Skeletal muscle tissue (tissue), 5 donors: ENCODE results near the gene ZNF565. TPM values are rescaled to one million over a fixed set of nuclear protein-coding genes. Genes with fewer than 3 reads are reported as not detected.
"Not testable (repeated sequence)": the region's sequence is repeated elsewhere in the genome, so short reads cannot be mapped to it uniquely, and the experiment has no call there.

ENCODE experiments used
- H3K27ac ChIP-seq: one replicate; pipeline ENCODE4 v1.7.0; 2013; ENCODE audit warnings: mild to moderate bottlenecking, low read depth, low read length, inconsistent platforms
- H3K27me3 ChIP-seq, 3 donors: one replicate each; pipeline ENCODE4 v1.7.0; 2013; ENCODE audit warnings: low read length in 3 of 3; ENCODE audit not compliant: control insufficient read depth in 3 of 3, insufficient read depth in 3 of 3
- H3K36me3 ChIP-seq, 3 donors: one replicate each; pipeline ENCODE4 v1.7.0; 2013; ENCODE audit warnings: low read length in 3 of 3; ENCODE audit not compliant: control insufficient read depth in 3 of 3, insufficient read depth in 3 of 3
- H3K4me1 ChIP-seq, 3 donors: one replicate each; pipeline ENCODE4 v1.7.0; 2013; ENCODE audit warnings: low read length in 3 of 3, mild to moderate bottlenecking in 3 of 3; ENCODE audit not compliant: control insufficient read depth in 3 of 3, insufficient read depth in 3 of 3
- H3K4me3 ChIP-seq, 3 donors: one replicate each; pipeline ENCODE4 v1.7.0; 2013; ENCODE audit warnings: low read length in 3 of 3
- H3K9ac ChIP-seq, 3 donors: one replicate each; pipeline ENCODE4 v1.7.0; 2013; ENCODE audit warnings: low read length in 3 of 3, mild to moderate bottlenecking in 3 of 3, moderate library complexity in 2 of 3, low read depth in 1 of 3
- H3K9me3 ChIP-seq, 3 donors: one replicate each; pipeline ENCODE4 v1.7.0; 2013; ENCODE audit warnings: low read length in 3 of 3; ENCODE audit not compliant: control insufficient read depth in 3 of 3
- small RNA-seq: library from RNA; depleted of rRNA; stranded (forward); fragments of <200 nt; gene quantifications from one replicate; pipeline ENCODE3, GENCODE V24; 2014
- total RNA-seq: library from RNA; depleted of rRNA; stranded (reverse); fragments of >200 nt; gene quantifications from one replicate; pipeline ENCODE4 v1.2.3, GENCODE V29; 2014
- donor health status: Osteomylitis.

Gene ZNF565
- total RNA-seq, 1 donor from 2014 or later = 9.4 TPM

DNA sequence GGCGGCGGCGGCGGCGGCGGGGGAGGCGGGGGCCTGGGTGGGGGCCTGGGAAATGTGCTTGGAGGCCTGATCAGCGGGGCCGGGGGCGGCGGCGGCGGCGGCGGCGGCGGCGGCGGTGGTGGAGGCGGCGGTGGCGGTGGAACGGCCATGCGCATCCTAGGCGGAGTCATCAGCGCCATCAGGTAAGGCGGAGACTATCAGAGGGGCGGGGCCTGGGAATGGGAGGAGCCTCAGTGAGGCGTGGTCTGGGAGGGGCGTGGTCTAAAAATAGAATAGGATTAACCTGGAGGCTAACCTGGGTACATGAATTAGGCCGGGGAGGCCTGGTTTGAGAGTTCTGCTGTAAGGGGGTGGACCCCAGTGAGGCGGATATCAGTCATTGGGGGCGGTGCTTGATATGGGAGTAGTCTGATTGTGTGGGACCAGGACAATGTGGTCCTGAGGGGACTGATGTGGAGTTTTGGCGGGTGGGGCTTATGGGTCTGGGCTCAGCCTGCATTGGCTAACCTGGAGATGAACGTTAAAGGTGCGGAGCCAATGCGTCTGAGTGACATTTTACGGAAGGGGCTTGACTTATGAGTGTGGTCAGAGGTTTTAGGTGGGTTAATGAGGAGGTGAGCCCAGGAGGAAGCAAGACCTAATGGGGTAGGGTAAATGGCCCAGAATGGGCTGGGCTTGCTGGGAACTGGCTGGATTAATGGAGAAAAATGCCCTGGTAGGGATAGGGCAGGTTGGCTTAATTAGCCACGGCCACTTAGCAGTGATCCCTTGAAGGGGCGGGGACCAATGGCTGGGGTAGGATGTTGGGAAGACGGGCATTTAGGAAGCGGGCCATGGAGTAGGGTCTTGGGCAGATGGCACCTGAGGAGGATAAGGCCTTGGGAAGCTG lies 73.2 kb downstream of the ZNF565 start:
- peaks cover 32 to 37% (median 34%) of the 10 kb centered on the region in 3 donors for H3K36me3 ChIP-seq
- no peaks in the 10 kb centered on the region for H3K9me3 ChIP-seq
- H3K27ac ChIP-seq = peak overlapping the region; percentile 100
- H3K9ac ChIP-seq = peak overlapping the region; percentile 100
- peaks cover 15 to 34% (median 17%) of the 10 kb centered on the region in 3 donors for H3K4me1 ChIP-seq
- H3K27me3 ChIP-seq = no peaks in the 10 kb centered on the region
- peak overlapping the region; percentile 91 to 99 (median 97) for H3K4me3 ChIP-seq

DNA sequence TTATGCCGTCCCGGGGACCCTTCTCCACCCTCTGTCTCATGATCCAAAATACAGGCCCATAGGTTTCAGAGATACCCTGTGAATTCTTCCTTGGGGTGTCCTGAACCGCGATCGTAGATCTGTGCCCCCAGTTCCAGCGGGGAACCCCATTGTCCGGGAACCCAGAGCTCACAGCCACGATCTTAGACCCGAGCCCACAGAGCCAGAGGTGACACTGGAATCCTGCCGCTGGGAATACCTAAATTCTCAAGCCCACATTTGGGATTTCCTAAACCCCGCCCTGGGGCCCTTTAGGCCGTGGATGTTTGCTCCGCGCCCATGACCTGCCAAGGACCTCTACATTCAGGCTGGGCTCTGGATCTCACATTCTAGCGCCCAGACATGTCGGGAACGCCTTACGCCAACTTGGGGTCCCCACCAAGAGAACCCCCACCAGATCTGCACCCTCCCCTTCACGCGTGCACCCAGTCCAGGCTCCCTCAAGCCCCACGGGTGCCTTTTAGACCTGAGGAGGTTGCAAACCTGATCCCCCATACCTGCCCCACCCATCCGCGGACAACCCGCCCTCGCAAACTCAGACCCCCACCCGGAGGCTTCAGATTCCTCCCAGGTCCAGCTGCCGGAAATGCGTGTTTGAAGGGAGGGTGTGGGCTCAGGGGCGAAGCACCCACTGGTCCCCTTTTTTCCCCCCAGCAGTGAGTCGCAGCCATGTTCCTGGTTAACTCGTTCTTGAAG lies 74.0 kb downstream of the ZNF565 start:
- H3K27ac ChIP-seq = peak overlapping the region; percentile 100

DNA sequence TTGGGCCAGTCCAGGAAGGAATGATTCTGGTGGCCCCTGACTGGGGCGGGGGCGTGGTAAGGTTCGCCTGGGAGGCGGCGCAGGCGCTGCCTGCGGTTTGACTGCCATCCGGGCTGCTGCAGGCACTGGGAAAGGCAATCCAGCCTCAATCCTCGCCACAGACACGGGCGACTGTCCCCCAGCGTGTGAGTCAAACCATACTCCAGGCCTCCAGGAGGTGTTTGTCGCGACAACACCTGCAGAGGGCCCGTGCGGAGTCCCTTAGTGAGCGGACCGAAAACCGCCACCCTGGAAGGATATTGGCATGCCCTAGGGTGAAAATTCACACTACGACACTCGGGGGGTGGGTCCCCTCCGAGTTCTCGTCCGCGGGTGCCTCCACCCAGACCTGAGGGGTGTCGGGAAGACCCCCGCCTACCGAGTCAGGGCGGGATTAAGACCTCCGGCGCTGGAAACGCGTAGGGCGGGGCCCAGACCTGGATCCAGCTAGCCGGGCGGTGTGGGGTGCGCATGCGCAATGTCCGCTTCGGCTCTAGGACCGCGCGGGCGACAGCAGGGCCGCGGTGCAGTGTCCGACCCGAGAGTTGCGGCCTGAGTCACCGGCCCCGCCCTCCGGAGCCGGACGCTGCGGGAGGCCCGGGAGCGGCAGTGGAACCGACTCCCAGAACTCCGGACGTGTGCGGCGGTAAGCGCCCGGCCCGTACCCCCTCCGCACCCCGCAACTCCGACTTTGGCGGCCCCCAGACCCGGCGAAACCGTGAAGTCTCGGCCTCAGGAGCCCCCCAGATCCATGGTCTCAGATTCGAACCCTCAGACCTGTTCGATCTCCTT lies 74.8 kb downstream of the ZNF565 start, which contains the start of gene CAPNS1:
CAPNS1 (plus strand) TSS at position 594 of the 831 bp plus-strand sequence. CDS start 946 bp downstream, outside the sequence.
- Histone ChIP-seq H3K4me1 (peaks cover 15 to 33% (median 15%) of the 10 kb centered on the region in 3 donors), H3K9ac (peak within 1 kb of the TSS; percentile 100), H3K9me3 (no peaks in the 10 kb centered on the region), H3K4me3 (peak within 1 kb of the TSS; percentile 91 to 99 (median 97)), H3K27me3 (no peaks in the 10 kb centered on the region), H3K27ac (peak within 1 kb of the TSS; percentile 100), H3K36me3 (peaks cover 18 to 23% (median 22%) of the 10 kb centered on the region in 3 donors)

More for the DNA sequence above, 74.0 kb downstream of the ZNF565 start:
- H3K4me3 ChIP-seq = peak overlapping the region; percentile 91 to 99 (median 97)
- no peaks in the 10 kb centered on the region for H3K9me3 ChIP-seq
- H3K9ac ChIP-seq = peak overlapping the region; percentile 100
- peaks cover 15 to 33% (median 15%) of the 10 kb centered on the region in 3 donors for H3K4me1 ChIP-seq
- H3K36me3 ChIP-seq = peaks cover 24 to 29% (median 26%) of the 10 kb centered on the region in 3 donors
- no peaks in the 10 kb centered on the region for H3K27me3 ChIP-seq

DNA sequence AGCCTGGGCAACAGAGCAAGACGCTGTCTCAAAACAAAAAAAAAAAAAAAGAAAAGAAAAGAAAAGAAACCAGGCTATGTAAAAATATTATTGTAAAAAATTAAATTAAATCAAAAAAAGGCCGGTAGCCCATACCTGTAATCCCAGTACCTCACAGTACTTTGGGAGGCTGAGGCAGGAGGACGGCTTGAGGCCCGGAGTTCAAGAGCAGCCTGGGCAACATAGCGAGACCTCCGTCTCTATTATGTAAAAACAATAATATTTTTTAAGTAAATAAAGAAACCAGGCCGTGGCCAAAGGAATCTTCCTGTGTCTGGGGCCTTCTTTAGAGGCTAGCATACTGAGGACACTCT lies 75.4 kb downstream of the ZNF565 start:
- Histone ChIP-seq H3K4me1 (peaks cover 15 to 33% (median 15%) of the 10 kb centered on the region in 3 donors), H3K4me3 (peak overlapping the region; percentile 84 to 97 (median 91)), H3K27ac (peak overlapping the region; percentile 100), H3K9me3 (no peaks in the 10 kb centered on the region), H3K27me3 (no peaks in the 10 kb centered on the region), H3K36me3 (peaks cover 12 to 17% (median 16%) of the 10 kb centered on the region in 3 donors), H3K9ac (peak overlapping the region; percentile 100)

DNA sequence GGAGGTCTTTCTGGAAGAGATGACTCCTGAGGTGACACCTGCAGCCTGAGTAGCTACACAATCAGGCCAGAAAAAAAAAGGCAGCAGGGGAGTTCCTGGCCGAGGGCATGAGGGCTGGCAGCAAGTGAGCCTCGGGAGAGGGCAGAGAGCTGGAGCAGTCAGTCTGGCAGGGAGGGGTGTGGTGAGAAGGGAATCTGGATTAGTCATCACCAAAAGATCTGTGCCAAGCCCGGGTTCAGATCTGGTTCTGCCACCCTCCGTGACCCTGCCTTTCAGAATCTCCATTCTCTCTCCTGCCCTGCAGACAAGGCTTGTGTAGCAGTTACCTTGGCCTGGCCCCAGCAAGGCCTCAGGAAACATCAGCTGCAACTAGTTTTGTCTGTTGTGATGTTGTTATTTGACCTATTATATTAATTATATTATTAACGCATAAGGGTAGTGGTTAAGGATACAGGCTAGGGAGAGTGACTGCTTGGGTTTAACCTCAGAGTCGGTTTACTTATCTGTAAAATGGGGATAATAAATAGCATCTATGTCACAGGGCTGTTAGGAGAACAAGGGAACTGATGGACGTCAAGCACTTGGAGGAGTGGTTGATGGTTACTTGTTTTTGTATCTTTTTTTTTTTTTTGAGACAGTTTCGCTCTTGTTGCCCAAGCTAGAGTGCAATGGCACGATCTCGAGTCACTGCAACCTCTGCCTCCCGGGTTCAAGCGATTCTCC lies 77.3 kb downstream of the ZNF565 start:
- no peaks in the 10 kb centered on the region for H3K27me3 ChIP-seq
- H3K36me3 ChIP-seq = peaks cover 0 to 4% (median 4%) of the 10 kb centered on the region in 3 donors
- peak overlapping the region; percentile 40 to 51 (median 41) for H3K9ac ChIP-seq
- peak overlapping the region; percentile 72 for H3K27ac ChIP-seq
- no peak overlapping the region for H3K4me3 ChIP-seq
- H3K4me1 ChIP-seq = peaks cover 15 to 28% (median 15%) of the 10 kb centered on the region in 3 donors
- H3K9me3 ChIP-seq = no peaks in the 10 kb centered on the region

DNA sequence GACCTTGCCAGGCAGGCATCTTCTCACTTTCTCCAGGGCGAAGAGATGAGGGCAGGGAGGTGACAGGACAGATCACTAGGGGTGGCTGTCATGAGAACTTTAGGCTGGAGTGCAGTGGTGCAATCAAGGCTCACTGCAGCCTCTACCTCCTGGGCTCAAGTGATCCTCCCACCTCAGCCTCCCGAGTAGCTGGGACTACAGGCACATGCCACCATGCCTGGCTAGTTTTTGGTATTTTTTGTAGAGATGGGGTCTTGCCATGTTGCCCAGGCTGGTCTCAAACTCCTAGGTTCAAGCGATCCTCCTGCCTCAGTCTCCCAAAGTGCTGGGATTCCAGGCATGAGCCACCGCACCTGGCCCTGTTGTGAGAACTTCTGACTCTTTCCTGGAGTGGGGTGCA lies 79.6 kb downstream of the ZNF565 start:
- not testable (repeated sequence) for H3K4me3 ChIP-seq, H3K27ac ChIP-seq, H3K9ac ChIP-seq, H3K36me3 ChIP-seq, H3K27me3 ChIP-seq, H3K9me3 ChIP-seq
- H3K4me1 ChIP-seq = peaks cover 6 to 12% (median 6%) of the 10 kb centered on the region in 3 donors

Small RNAs within 50 kb of the gene (small RNA-seq; reads per million reads assigned to genes)
- gene RF00019 = not detected

Other genes starting within 250 kb of the ZNF565 start
- 8.4 TPM for gene SDHAF1, start 219.5 kb downstream of the ZNF565 start, total RNA-seq
- gene SYNE4, start 205.9 kb downstream of the ZNF565 start, total RNA-seq = not detected
- gene ALKBH6, start 200.5 kb downstream of the ZNF565 start, total RNA-seq = 4.7 TPM
- gene CLIP3, start 181.8 kb downstream of the ZNF565 start, total RNA-seq = 1.0 TPM
- 2.1 TPM for gene THAP8, start 160.4 kb downstream of the ZNF565 start, total RNA-seq
- 2.1 TPM for gene WDR62, start 159.8 kb downstream of the ZNF565 start, total RNA-seq
- gene OVOL3, start 103.5 kb downstream of the ZNF565 start, total RNA-seq = not detected
- 121 TPM for gene POLR2I, start 99.8 kb downstream of the ZNF565 start, total RNA-seq
- gene TBCB, start 99.2 kb downstream of the ZNF565 start, total RNA-seq = 97.6 TPM
- 195 TPM for gene CAPNS1, start 74.6 kb downstream of the ZNF565 start, total RNA-seq
- gene COX7A1, start 62.2 kb downstream of the ZNF565 start, total RNA-seq = 141 TPM
- 45.9 TPM for gene ZNF146, start 441 bp upstream of the ZNF565 start, total RNA-seq
- 6.8 TPM for gene ZFP14, start 164.5 kb upstream of the ZNF565 start, total RNA-seq
- 17.7 TPM for gene ZFP82, start 204.0 kb upstream of the ZNF565 start, total RNA-seq